Peyer's patch (tissue), 4 donors: ENCODE measurements around the gene SGPP1. TPM values are rescaled to one million over a fixed set of nuclear protein-coding genes. Genes with fewer than 3 reads are reported as not detected.
A peak's percentile ranks its signal among the peaks of the same experiment; 100 is the strongest.
"Not testable (repeated sequence)": the region's sequence is repeated elsewhere in the genome, so short reads cannot be mapped to it uniquely, and the experiment has no call there.

ENCODE experiments used
- DNase-seq, 3 donors: peaks; one replicate each; pipeline ENCODE4 v3.0.0-alpha.2; 2017 to 2019
- H3K27ac ChIP-seq, 4 donors: fragments of 200-600 bp; sonication (generic); one replicate each; pipeline ENCODE4 v1.5.1; 2016 to 2019
- H3K27me3 ChIP-seq, 2 donors: fragments of 200-600 bp; sonication (generic); one replicate each; pipeline ENCODE4 v1.5.1; 2019
- H3K36me3 ChIP-seq, 3 donors: fragments of 200-600 bp; sonication (generic); one replicate each; pipeline ENCODE4 v1.5.1; 2016 to 2019
- H3K4me1 ChIP-seq, 4 donors: fragments of 200-600 bp; sonication (generic); one replicate each; pipeline ENCODE4 v1.5.1; 2016 to 2019
- H3K4me3 ChIP-seq, 4 donors: fragments of 200-600 bp; sonication (generic); 1 replicate in 3 of 4; 2 replicates in 1 of 4; pipeline ENCODE4 v1.5.1; 2016 to 2019; ENCODE audit warnings: mild to moderate bottlenecking in 1 of 4
- H3K9me3 ChIP-seq, 4 donors: fragments of 200-600 bp; sonication (generic); one replicate each; pipeline ENCODE4 v1.5.1; 2016 to 2019; ENCODE audit warnings: mild to moderate bottlenecking in 1 of 4
- CTCF ChIP-seq, 6 experiments: fragments of 450-650 bp in 4 of 6; fragments of 200-600 bp in 2 of 6; sonication (generic) in 1 of 6; IDR thresholded peaks; one replicate each; pipeline ENCODE4 v1.5.1; 2017 to 2019; ENCODE audit warnings: antibody characterized with exemption in 6 of 6, mild to moderate bottlenecking in 3 of 6, moderate library complexity in 1 of 6
- POLR2A ChIP-seq, 2 donors: fragments of 450-650 bp; IDR thresholded peaks; one replicate each; pipeline ENCODE4 v1.5.1; 2017; ENCODE audit warnings: antibody characterized with exemption in 2 of 2, mild to moderate bottlenecking in 2 of 2, moderate library complexity in 2 of 2
- small RNA-seq, 2 donors: library from RNA; depleted of rRNA; stranded (forward); fragments of <200 nt; gene quantifications; one replicate each; pipeline ENCODE3, GENCODE V24; 2016
- total RNA-seq, 4 donors: library from RNA; depleted of rRNA; stranded (reverse); fragments of >200 nt; gene quantifications; one replicate each; pipeline ENCODE4 v1.1.0, GENCODE V29; 2016

SGPP1 gene
- total RNA-seq, 4 donors from 2014 or later: 10.9 to 21.5 (median 16.4) TPM

DNA sequence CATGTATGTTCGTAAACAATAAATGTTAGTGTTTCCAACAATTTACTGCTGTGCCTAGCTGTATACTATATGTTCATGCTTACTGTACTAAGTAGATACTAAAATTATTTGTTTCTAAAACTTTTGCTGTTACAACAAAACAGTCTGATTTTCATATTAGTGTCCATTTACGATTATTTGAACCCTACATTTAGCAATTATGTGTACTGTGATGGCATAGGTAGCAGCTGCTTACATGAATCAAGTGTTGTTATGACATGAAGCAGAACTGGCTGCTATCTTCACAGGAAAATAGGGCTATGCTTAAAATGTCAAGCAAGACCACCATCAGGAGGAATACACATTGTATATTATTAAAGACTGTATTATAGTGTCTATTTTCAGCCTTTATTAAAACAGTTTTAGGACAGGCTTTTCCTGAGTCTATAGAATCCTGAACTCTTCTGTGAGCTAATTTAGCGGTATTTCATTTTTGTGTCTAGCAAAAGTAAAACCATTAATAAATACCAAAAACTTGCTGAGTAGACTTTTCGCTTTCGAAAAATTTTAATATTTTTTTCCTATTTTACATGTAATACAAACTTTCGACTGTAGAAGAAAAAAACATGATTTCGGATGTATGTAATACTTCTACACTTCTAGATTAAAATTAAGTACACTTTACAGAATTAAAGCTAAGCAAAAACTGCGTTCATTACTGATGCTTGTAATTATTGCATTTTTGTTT lies 85.0 kb downstream of the SGPP1 start:
- no peak for DNase-seq
- Histone ChIP-seq H3K9me3 (no peaks in the 10 kb centered on the region), H3K4me1 (peaks cover 0 to 14% (median 2%) of the 10 kb centered on the region in 4 donors), H3K27me3 (no peaks in the 10 kb centered on the region), H3K27ac (peak overlapping the region; percentile 90 to 97 (median 96)), H3K4me3 (peak overlapping the region; percentile 54 to 81 (median 68)), H3K36me3 (no peaks in the 10 kb centered on the region)
- TF ChIP-seq POLR2A (IDR thresholded peaks at IDR 0.05) (no peak), CTCF (IDR thresholded peaks at IDR 0.05) (peak in 1 of 6 experiments; percentile 2)

- Histone ChIP-seq H3K27ac (peak overlapping the region; percentile 90 to 97 (median 96)), H3K36me3 (no peaks in the 10 kb centered on the region), H3K4me3 (peak overlapping the region; percentile 54 to 81 (median 68)), H3K4me1 (peaks cover 0 to 14% (median 2%) of the 10 kb centered on the region in 4 donors), H3K27me3 (no peaks in the 10 kb centered on the region), H3K9me3 (no peaks in the 10 kb centered on the region)
- TF ChIP-seq POLR2A (IDR thresholded peaks at IDR 0.05) (no peak), CTCF (IDR thresholded peaks at IDR 0.05) (peak in 1 of 6 experiments; percentile 14)
- peak; percentile 66 to 93 (median 78) for DNase-seq
Measured at GRCh38 chr14:63642229-63642611, 85.6 kb downstream of the SGPP1 start.

GRCh38 chr14:63641473-63642228 lies 86.2 kb downstream of the SGPP1 start, which contains the start of gene WDR89:
Gene WDR89 (minus strand): TSS chr14:63641871. CDS start chr14:63599942, 41,929 bp downstream.
- Histone ChIP-seq H3K36me3 (no peaks in the 10 kb centered on the region), H3K27ac (peak within 1 kb of the TSS; percentile 90 to 97 (median 96)), H3K4me3 (peak within 1 kb of the TSS; percentile 54 to 81 (median 68)), H3K27me3 (no peaks in the 10 kb centered on the region), H3K4me1 (peaks cover 0 to 14% (median 2%) of the 10 kb centered on the region in 4 donors), H3K9me3 (no peaks in the 10 kb centered on the region)
- peak; percentile 95 to 99 (median 96) for DNase-seq
- TF ChIP-seq POLR2A (IDR thresholded peaks at IDR 0.05) (peak; percentile 38 to 57), CTCF (IDR thresholded peaks at IDR 0.05) (peak; percentile 68 to 89 (median 82))

DNA sequence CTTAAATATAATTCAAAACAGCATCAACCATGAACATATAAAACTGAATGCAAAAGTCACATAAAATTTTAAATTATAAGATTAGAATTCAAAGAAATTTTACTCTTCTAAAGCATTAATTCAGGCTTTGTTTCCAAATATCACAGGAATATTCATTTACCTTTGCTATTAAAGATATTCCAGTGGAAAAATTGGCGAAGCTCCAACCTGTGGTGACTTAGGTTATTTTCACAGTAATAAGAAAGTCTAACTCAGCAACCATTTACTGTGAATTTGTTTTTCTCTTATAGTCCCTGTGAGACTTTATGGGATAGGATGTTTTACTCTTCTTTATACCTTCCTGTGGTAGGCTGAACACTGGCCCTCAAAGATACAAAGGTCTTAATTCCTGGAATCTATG lies 89.4 kb downstream of the SGPP1 start:
- no peak overlapping the region for H3K27ac ChIP-seq
- H3K27me3 ChIP-seq: no peaks in the 10 kb centered on the region
- H3K4me1 ChIP-seq: peaks cover 0 to 14% (median 2%) of the 10 kb centered on the region in 4 donors
- H3K9me3 ChIP-seq: no peaks in the 10 kb centered on the region
- no peaks in the 10 kb centered on the region for H3K36me3 ChIP-seq
- H3K4me3 ChIP-seq: no peak overlapping the region
- no peak for DNase-seq
- TF ChIP-seq CTCF (IDR thresholded peaks at IDR 0.05) (no peak), POLR2A (IDR thresholded peaks at IDR 0.05) (no peak)

GRCh38 chr14:63636094-63636635 lies 91.7 kb downstream of the SGPP1 start:
- H3K36me3 ChIP-seq, H3K4me3 ChIP-seq, H3K27ac ChIP-seq, H3K4me1 ChIP-seq, DNase-seq, H3K9me3 ChIP-seq, H3K27me3 ChIP-seq: not testable (repeated sequence)

Small RNAs within 50 kb of the gene (small RNA-seq; reads per million reads assigned to genes)
- gene AL161670.1 (0 reads per million in 2 donors), gene RF00012 (0 reads per million in 2 donors), gene RNU7-116P (0 reads per million in 2 donors)

Other genes starting within 250 kb of the SGPP1 start
- 10 to 100 TPM; 14.9 to 19.3 (median 17.0) TPM for gene PPP2R5E, start 184.7 kb downstream of the SGPP1 start, total RNA-seq
- gene WDR89, start 86.2 kb downstream of the SGPP1 start, total RNA-seq: 1 to 10 TPM; 3.2 to 7.4 (median 5.6) TPM
- 100 to 1,000 TPM; 106 to 243 (median 153) TPM for gene SYNE2, start 124.9 kb upstream of the SGPP1 start, total RNA-seq